Measurements from ENCODE around the gene RARS1.

RARS1 gene

GRCh38 chr5:168460606-168461005, 25.7 kb upstream of the RARS1 start:
- no peak overlapping the region for H3K27ac ChIP-seq (ENCODE audit: low read depth in 2 of 2, low read length in 2 of 2)
- H3K4me3 ChIP-seq (ENCODE audit: low read length in 2 of 2), result no peak overlapping the region
- peaks cover 17 to 26% of the 10 kb centered on the region in 2 donors for H3K36me3 ChIP-seq (ENCODE audit: control insufficient read depth in 2 of 2, insufficient read depth in 2 of 2, low read length in 2 of 2)
- H3K27me3 ChIP-seq (ENCODE audit: control insufficient read depth in 2 of 2, insufficient read depth in 2 of 2, low read length in 2 of 2), result no peaks in the 10 kb centered on the region
- H3K9ac ChIP-seq (ENCODE audit: low read depth in 1 of 2, low read length in 2 of 2), result no peak overlapping the region
- H3K4me1 ChIP-seq (ENCODE audit: control insufficient read depth in 2 of 2, insufficient read depth in 2 of 2, low read length in 2 of 2), result no peaks in the 10 kb centered on the region
- no peaks in the 10 kb centered on the region for H3K9me3 ChIP-seq (ENCODE audit: control insufficient read depth in 2 of 2, low read length in 2 of 2)

- Histone ChIP-seq H3K27me3 (ENCODE audit: control insufficient read depth in 2 of 2, insufficient read depth in 2 of 2, low read length in 2 of 2) (no peaks in the 10 kb centered on the region), H3K9ac (ENCODE audit: low read depth in 1 of 2, low read length in 2 of 2) (no peak overlapping the region), H3K27ac (ENCODE audit: low read depth in 2 of 2, low read length in 2 of 2) (no peak overlapping the region), H3K9me3 (ENCODE audit: control insufficient read depth in 2 of 2, low read length in 2 of 2) (no peaks in the 10 kb centered on the region), H3K36me3 (ENCODE audit: control insufficient read depth in 2 of 2, insufficient read depth in 2 of 2, low read length in 2 of 2) (peaks cover 12 to 15% of the 10 kb centered on the region in 2 donors), H3K4me1 (ENCODE audit: control insufficient read depth in 2 of 2, insufficient read depth in 2 of 2, low read length in 2 of 2) (no peaks in the 10 kb centered on the region), H3K4me3 (ENCODE audit: low read length in 2 of 2) (no peak overlapping the region)
Observed at GRCh38 chr5:168463081-168463480, 23.2 kb upstream of the RARS1 start.

GRCh38 chr5:168464214-168464613, 22.1 kb upstream of the RARS1 start:
- no peak overlapping the region for H3K9ac ChIP-seq (ENCODE audit: low read depth in 1 of 2, low read length in 2 of 2)
- H3K4me3 ChIP-seq (ENCODE audit: low read length in 2 of 2), result no peak overlapping the region
- H3K9me3 ChIP-seq (ENCODE audit: control insufficient read depth in 2 of 2, low read length in 2 of 2), result no peaks in the 10 kb centered on the region
- no peaks in the 10 kb centered on the region for H3K27me3 ChIP-seq (ENCODE audit: control insufficient read depth in 2 of 2, insufficient read depth in 2 of 2, low read length in 2 of 2)
- no peak overlapping the region for H3K27ac ChIP-seq (ENCODE audit: low read depth in 2 of 2, low read length in 2 of 2)
- H3K4me1 ChIP-seq (ENCODE audit: control insufficient read depth in 2 of 2, insufficient read depth in 2 of 2, low read length in 2 of 2), result no peaks in the 10 kb centered on the region
- peaks cover 12 to 16% of the 10 kb centered on the region in 2 donors for H3K36me3 ChIP-seq (ENCODE audit: control insufficient read depth in 2 of 2, insufficient read depth in 2 of 2, low read length in 2 of 2)

- Histone ChIP-seq H3K27me3 (ENCODE audit: control insufficient read depth in 2 of 2, insufficient read depth in 2 of 2, low read length in 2 of 2) (no peaks in the 10 kb centered on the region), H3K27ac (ENCODE audit: low read depth in 2 of 2, low read length in 2 of 2) (no peak overlapping the region), H3K4me1 (ENCODE audit: control insufficient read depth in 2 of 2, insufficient read depth in 2 of 2, low read length in 2 of 2) (no peaks in the 10 kb centered on the region), H3K4me3 (ENCODE audit: low read length in 2 of 2) (no peak overlapping the region), H3K9me3 (ENCODE audit: control insufficient read depth in 2 of 2, low read length in 2 of 2) (no peaks in the 10 kb centered on the region), H3K36me3 (ENCODE audit: control insufficient read depth in 2 of 2, insufficient read depth in 2 of 2, low read length in 2 of 2) (peaks cover 12 to 16% of the 10 kb centered on the region in 2 donors), H3K9ac (ENCODE audit: low read depth in 1 of 2, low read length in 2 of 2) (no peak overlapping the region)
Observed at GRCh38 chr5:168464641-168465040, 21.6 kb upstream of the RARS1 start.

GRCh38 chr5:168467755-168468330, 18.4 kb upstream of the RARS1 start:
- peaks cover 9 to 11% of the 10 kb centered on the region in 2 donors for H3K36me3 ChIP-seq (ENCODE audit: control insufficient read depth in 2 of 2, insufficient read depth in 2 of 2, low read length in 2 of 2)
- no peak overlapping the region for H3K27ac ChIP-seq (ENCODE audit: low read depth in 2 of 2, low read length in 2 of 2)
- no peak overlapping the region for H3K9ac ChIP-seq (ENCODE audit: low read depth in 1 of 2, low read length in 2 of 2)

GRCh38 chr5:168468836-168469235, 17.4 kb upstream of the RARS1 start:
- Histone ChIP-seq H3K4me3 (ENCODE audit: low read length in 2 of 2) (no peak overlapping the region), H3K9ac (ENCODE audit: low read depth in 1 of 2, low read length in 2 of 2) (no peak overlapping the region), H3K27ac (ENCODE audit: low read depth in 2 of 2, low read length in 2 of 2) (no peak overlapping the region), H3K36me3 (ENCODE audit: control insufficient read depth in 2 of 2, insufficient read depth in 2 of 2, low read length in 2 of 2) (peaks cover 9 to 11% of the 10 kb centered on the region in 2 donors), H3K4me1 (ENCODE audit: control insufficient read depth in 2 of 2, insufficient read depth in 2 of 2, low read length in 2 of 2) (no peaks in the 10 kb centered on the region), H3K9me3 (ENCODE audit: control insufficient read depth in 2 of 2, low read length in 2 of 2) (no peaks in the 10 kb centered on the region), H3K27me3 (ENCODE audit: control insufficient read depth in 2 of 2, insufficient read depth in 2 of 2, low read length in 2 of 2) (no peaks in the 10 kb centered on the region)

More at GRCh38 chr5:168467755-168468330, 18.4 kb upstream of the RARS1 start:
- no peaks in the 10 kb centered on the region for H3K27me3 ChIP-seq (ENCODE audit: control insufficient read depth in 2 of 2, insufficient read depth in 2 of 2, low read length in 2 of 2)
- H3K4me1 ChIP-seq (ENCODE audit: control insufficient read depth in 2 of 2, insufficient read depth in 2 of 2, low read length in 2 of 2), result no peaks in the 10 kb centered on the region
- no peaks in the 10 kb centered on the region for H3K9me3 ChIP-seq (ENCODE audit: control insufficient read depth in 2 of 2, low read length in 2 of 2)
- H3K4me3 ChIP-seq (ENCODE audit: low read length in 2 of 2), result no peak overlapping the region

- Histone ChIP-seq H3K9me3 (ENCODE audit: control insufficient read depth in 2 of 2, low read length in 2 of 2) (no peaks in the 10 kb centered on the region), H3K36me3 (ENCODE audit: control insufficient read depth in 2 of 2, insufficient read depth in 2 of 2, low read length in 2 of 2) (peaks cover 9 to 11% of the 10 kb centered on the region in 2 donors), H3K4me1 (ENCODE audit: control insufficient read depth in 2 of 2, insufficient read depth in 2 of 2, low read length in 2 of 2) (no peaks in the 10 kb centered on the region), H3K9ac (ENCODE audit: low read depth in 1 of 2, low read length in 2 of 2) (no peak overlapping the region), H3K27me3 (ENCODE audit: control insufficient read depth in 2 of 2, insufficient read depth in 2 of 2, low read length in 2 of 2) (no peaks in the 10 kb centered on the region), H3K27ac (ENCODE audit: low read depth in 2 of 2, low read length in 2 of 2) (no peak overlapping the region), H3K4me3 (ENCODE audit: low read length in 2 of 2) (no peak overlapping the region)
Observed at GRCh38 chr5:168469816-168470215, 16.5 kb upstream of the RARS1 start.

GRCh38 chr5:168471785-168472184, 14.5 kb upstream of the RARS1 start:
- H3K9ac ChIP-seq (ENCODE audit: low read depth in 1 of 2, low read length in 2 of 2), result no peak overlapping the region
- H3K4me3 ChIP-seq (ENCODE audit: low read length in 2 of 2), result no peak overlapping the region
- H3K27me3 ChIP-seq (ENCODE audit: control insufficient read depth in 2 of 2, insufficient read depth in 2 of 2, low read length in 2 of 2), result no peaks in the 10 kb centered on the region
- no peak overlapping the region for H3K27ac ChIP-seq (ENCODE audit: low read depth in 2 of 2, low read length in 2 of 2)
- H3K4me1 ChIP-seq (ENCODE audit: control insufficient read depth in 2 of 2, insufficient read depth in 2 of 2, low read length in 2 of 2), result no peaks in the 10 kb centered on the region
- peaks cover 6 to 7% of the 10 kb centered on the region in 2 donors for H3K36me3 ChIP-seq (ENCODE audit: control insufficient read depth in 2 of 2, insufficient read depth in 2 of 2, low read length in 2 of 2)
- H3K9me3 ChIP-seq (ENCODE audit: control insufficient read depth in 2 of 2, low read length in 2 of 2), result no peaks in the 10 kb centered on the region

- Histone ChIP-seq H3K4me1 (ENCODE audit: control insufficient read depth in 2 of 2, insufficient read depth in 2 of 2, low read length in 2 of 2) (no peaks in the 10 kb centered on the region), H3K9ac (ENCODE audit: low read depth in 1 of 2, low read length in 2 of 2) (no peak overlapping the region), H3K27me3 (ENCODE audit: control insufficient read depth in 2 of 2, insufficient read depth in 2 of 2, low read length in 2 of 2) (no peaks in the 10 kb centered on the region), H3K9me3 (ENCODE audit: control insufficient read depth in 2 of 2, low read length in 2 of 2) (no peaks in the 10 kb centered on the region), H3K4me3 (ENCODE audit: low read length in 2 of 2) (no peak overlapping the region), H3K27ac (ENCODE audit: low read depth in 2 of 2, low read length in 2 of 2) (no peak overlapping the region), H3K36me3 (ENCODE audit: control insufficient read depth in 2 of 2, insufficient read depth in 2 of 2, low read length in 2 of 2) (peaks cover 6 to 7% of the 10 kb centered on the region in 2 donors)
Observed at GRCh38 chr5:168472329-168472728, 13.9 kb upstream of the RARS1 start.

GRCh38 chr5:168474319-168474718, 12.0 kb upstream of the RARS1 start:
- Histone ChIP-seq H3K9ac (ENCODE audit: low read depth in 1 of 2, low read length in 2 of 2) (no peak overlapping the region), H3K27ac (ENCODE audit: low read depth in 2 of 2, low read length in 2 of 2) (no peak overlapping the region), H3K4me3 (ENCODE audit: low read length in 2 of 2) (no peak overlapping the region), H3K36me3 (ENCODE audit: control insufficient read depth in 2 of 2, insufficient read depth in 2 of 2, low read length in 2 of 2) (peaks cover 0 to 6% of the 10 kb centered on the region in 2 donors), H3K27me3 (ENCODE audit: control insufficient read depth in 2 of 2, insufficient read depth in 2 of 2, low read length in 2 of 2) (no peaks in the 10 kb centered on the region), H3K4me1 (ENCODE audit: control insufficient read depth in 2 of 2, insufficient read depth in 2 of 2, low read length in 2 of 2) (no peaks in the 10 kb centered on the region), H3K9me3 (ENCODE audit: control insufficient read depth in 2 of 2, low read length in 2 of 2) (no peaks in the 10 kb centered on the region)

GRCh38 chr5:168477060-168477459, 9.2 kb upstream of the RARS1 start:
- no peaks in the 10 kb centered on the region for H3K27me3 ChIP-seq (ENCODE audit: control insufficient read depth in 2 of 2, insufficient read depth in 2 of 2, low read length in 2 of 2)
- H3K27ac ChIP-seq (ENCODE audit: low read depth in 2 of 2, low read length in 2 of 2), result no peak overlapping the region
- H3K9ac ChIP-seq (ENCODE audit: low read depth in 1 of 2, low read length in 2 of 2), result no peak overlapping the region
- no peak overlapping the region for H3K4me3 ChIP-seq (ENCODE audit: low read length in 2 of 2)
- no peaks in the 10 kb centered on the region for H3K4me1 ChIP-seq (ENCODE audit: control insufficient read depth in 2 of 2, insufficient read depth in 2 of 2, low read length in 2 of 2)
- H3K36me3 ChIP-seq (ENCODE audit: control insufficient read depth in 2 of 2, insufficient read depth in 2 of 2, low read length in 2 of 2), result no peaks in the 10 kb centered on the region
- H3K9me3 ChIP-seq (ENCODE audit: control insufficient read depth in 2 of 2, low read length in 2 of 2), result no peaks in the 10 kb centered on the region

Measured in mucosa of rectum (tissue), 2 donors.